T-helper 1 cell (primary cell): ENCODE measurements around the gene TSSK3.
"Not testable (repeated sequence)": the region's sequence is repeated elsewhere in the genome, so short reads cannot be mapped to it uniquely, and the experiment has no call there.

ENCODE experiments used
- DNase-seq, 5 donors: peaks; one replicate each; pipeline ENCODE4 v3.0.0-alpha.2; 2012 to 2020

The TSSK3 gene

DNA sequence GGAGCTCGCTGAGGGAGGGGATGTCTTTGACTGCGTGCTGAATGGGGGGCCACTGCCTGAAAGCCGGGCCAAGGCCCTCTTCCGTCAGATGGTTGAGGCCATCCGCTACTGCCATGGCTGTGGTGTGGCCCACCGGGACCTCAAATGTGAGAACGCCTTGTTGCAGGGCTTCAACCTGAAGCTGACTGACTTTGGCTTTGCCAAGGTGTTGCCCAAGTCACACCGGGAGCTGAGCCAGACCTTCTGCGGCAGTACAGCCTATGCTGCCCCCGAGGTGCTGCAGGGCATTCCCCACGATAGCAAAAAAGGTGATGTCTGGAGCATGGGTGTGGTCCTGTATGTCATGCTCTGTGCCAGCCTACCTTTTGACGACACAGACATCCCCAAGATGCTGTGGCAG, 1.4 kb downstream of the TSSK3 start:
- DNase-seq: no peak

DNA sequence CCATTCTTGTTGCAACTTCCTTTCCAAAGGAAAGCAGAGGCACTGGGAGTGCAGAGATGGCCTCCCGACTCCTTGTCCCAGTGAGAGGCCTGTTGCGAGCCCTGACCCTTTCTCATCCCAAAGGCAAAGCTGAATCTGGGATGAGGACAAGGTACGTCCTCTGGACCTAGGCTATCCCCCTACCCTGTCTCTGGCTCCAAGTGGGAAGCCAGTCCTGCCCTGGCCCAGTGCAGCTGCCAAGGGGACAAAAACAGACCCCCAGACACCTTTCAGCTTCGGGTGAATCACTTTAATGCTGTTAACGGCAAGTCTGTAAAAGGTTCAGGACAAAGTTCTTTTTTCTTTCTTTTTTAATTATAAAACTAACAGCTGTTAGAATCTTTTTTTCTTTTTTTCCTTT, 2.5 kb downstream of the TSSK3 start:
- no peak for DNase-seq

DNA sequence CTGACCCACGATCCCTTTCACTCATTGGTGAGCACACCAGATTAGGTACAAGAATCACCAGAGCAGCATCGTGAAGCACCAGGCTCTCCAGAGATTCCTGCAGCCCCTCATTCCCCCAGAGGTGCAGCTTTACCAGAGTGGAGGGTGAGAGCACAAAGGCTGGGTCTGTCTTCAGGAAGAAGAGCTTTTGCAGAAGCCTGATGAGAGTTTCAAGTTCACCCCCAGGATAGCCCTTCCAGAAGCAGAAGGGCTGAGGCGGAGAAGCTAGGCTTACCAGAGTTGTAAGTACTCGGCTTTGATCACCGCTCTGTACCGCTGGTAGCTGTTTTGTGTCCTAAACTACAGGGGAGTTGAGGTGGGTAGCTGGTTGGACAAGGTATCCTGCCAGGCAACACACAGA, 3.1 kb downstream of the TSSK3 start:
- DNase-seq: no peak

DNA sequence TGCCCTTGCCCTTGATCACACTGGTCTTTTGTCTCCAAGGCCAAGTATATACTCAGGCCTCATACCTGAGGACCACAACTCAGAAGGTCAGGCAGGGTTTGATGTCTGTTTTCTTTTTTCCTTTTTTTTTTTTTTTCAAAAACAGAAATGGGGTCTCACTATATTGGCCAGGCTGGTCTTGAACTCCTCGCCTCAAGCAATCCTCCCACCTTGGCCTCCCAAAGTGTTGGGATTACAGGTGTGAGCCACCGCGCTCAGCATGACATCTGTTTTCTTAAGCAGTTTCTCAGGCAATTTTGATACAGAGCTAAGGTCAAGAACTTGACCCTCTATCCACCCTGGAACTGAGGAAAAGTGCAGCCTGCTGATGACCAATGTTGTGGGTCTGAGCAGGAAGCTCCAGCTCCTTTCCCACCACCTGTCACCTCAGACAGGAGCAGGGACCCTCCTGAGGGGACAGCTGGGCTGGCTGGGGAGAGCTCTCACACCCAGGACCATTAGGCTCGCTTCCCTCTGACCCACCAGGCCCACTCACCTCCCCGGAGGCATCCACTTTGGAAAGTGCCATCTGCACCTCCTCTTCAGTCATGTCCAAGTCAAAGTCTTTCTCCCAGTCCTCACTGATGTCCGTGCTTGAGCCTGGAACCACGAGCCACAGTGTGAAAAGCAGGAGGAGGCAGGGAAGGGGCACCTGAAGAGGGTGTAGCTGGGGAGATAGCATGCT, 5.7 kb downstream of the TSSK3 start:
- DNase-seq: no peak

DNA sequence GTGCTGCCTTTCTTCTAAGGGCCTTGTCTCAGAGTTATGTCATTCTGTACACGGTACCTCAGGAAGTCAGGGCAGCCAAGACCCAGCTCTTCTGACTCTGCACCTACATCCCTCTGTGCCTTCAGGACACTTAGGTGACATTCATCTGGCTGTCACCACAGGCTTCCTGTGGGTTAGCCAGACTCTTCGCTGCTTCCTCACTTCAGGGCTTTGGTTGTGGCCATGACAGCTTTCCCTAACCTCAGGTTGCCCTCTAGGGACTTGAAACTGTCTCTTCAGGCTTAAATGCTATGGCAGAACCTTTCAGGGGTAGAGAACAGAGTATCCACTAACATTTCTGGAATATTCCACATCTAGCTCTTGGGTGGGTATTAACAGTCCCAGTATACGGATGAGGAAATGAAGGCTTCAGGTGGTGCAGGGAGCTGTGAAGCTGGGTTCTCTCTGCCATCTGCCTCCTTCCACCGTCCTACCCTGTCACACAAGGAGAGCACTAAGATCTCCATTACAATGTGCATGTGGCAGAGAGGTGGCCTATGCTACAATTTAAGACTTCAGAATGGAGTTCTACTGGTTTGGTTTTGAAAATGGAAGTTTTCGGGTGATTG, 9.9 kb downstream of the TSSK3 start:
- DNase-seq: peak; percentile 21 to 70 (median 49)

DNA sequence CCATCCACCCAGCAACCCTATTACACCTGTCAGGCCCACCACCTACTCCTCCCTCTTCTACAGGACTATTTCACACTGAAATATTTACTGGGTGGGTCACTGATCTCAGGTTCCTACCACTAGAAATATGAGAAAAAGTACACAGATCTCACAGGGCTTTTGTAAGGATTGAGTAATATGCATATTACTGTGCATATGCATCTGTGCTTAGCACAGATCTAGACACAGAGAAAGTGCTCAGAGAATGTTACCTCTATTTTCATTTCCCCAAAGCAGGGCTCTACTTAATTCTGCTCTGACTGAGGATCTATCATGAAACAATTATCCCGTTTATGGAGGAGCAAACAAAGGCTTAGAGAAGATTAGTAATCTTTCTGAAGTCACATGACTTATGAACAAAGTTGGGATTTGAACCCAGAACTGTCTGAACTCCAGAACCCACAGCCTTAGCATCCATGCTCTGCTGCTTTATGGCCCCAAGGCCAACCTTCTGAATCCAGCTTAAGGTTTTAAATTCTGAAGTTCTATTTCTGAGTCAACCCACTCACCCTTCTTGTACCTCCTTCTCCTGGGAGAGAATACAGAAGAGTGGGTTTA, 11.8 kb downstream of the TSSK3 start:
- DNase-seq: no peak

DNA sequence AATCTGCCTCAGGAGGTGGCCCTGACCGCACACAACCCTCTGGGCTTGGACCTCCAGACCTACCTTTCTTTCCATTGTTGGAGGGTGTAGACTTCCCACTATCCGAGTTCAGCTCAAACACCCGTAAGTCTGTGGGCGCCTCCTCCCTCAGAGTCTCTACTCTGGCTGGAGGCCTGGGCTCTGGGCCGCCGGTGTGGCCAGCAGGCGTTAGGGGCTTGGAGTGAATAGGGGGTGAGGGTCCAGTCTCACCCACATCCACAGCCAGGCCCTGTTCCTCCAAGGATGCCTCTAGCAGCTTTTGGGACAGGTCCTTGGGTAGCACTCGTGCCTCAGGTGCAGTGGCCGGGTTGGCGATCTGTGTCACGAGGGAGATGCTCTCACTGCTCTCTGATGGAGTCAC, 13.9 kb downstream of the TSSK3 start:
- DNase-seq: no peak

DNA sequence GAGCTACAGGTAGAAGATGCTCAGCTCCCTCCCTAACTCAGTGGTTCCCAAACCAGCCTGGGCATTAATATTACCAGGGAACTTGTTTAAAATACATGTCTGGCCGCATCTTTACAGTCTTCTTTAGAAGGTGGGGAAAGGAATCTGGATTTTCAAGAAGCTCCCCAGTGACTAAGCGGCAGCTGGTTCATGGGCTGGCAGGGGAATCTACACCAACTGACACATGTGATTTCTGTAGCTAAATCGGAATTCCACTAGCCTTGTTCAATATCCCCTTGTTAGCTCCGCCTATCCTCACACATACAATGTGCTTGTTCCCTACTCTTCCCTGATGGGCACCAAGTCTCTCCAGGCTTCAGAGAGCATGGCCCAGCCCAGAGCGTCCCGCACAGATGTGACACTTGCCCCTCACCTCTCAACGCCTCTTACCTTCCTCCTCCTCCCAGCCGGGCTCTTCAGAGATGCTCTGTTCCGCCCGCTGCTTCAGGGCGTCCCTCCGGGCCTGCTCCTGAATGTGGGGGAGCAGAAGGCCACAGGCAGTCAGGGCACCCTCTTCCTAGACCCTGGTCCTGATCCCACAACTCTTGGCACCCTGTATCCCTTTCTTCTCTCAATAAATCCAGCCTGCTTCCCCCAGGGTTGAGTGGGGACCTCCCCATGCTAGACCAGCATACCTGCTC, 15.3 kb downstream of the TSSK3 start:
- no peak for DNase-seq

DNA sequence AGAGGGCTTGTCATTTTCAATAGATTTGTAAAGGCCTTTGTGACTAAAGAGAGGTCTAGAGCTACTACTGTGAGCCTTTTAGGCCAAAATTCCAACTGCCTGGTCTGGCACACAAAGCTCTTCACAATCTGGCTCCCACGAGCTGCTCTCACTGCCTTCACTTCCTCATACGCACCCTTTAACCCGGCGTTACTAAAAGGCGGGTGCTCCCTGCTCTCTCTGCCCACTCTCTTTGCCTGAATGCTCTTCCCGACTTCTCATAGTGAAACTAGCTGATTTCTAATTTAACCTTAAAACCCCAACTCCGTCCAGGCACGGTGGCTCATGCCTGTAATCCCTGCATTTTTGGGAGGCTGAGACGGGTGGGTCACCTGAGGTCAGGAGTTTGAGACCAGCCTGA, 17.7 kb downstream of the TSSK3 start:
- DNase-seq: no peak

DNA sequence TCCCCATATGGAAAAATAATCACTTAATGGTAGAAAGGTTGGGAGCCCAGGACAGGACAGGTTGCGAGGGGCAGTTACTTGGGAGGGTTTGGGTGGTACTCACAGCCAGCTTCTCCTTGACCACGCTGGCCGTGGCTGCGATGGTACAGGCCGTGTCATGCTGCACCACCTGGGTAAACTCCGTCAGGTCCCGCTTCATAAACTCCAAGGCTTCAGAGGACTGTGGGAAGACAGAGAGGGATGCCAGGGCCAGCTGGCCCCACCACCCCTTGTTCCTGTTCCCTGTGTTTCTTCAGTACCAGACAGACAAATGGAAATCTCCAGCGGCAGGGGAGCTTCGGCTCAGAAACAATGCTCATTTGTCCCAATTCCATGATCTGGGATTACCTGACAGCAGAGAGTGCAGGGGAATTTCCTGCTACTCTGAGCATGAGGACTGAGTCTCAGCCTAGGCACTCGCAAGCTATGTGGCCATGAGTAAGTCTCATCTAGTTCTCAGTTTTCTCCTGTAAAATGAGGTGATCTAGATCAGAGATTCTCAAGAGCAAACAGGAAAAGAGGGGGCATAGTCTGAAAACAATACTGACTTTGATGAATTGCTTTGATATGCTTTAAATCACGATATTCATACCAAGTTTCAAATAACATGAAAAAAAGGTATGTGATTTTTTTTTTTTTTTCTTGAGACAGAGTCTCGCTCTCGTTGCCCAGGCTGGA, 24.5 kb downstream of the TSSK3 start:
- no peak for DNase-seq

DNA sequence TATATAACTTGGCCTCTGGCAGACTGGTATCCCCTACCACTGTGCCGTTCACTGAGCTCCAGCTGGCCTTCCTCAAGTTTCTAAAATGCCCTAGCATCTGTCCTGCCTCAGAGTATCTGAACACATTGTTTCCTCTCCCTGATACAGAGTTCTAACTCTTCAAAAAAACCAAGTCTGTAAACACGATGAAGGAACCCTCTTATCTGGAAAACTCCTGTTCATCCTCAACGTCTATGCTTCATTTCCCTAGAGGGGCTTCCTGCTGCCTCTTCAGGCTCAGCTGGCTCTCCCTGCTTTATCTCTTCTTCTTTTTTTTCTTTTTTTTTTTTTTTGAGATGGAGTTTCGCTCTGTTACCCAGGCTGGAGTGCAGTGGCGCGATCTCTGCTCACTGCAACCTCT, 26.3 kb downstream of the TSSK3 start:
- DNase-seq: no peak

DNA sequence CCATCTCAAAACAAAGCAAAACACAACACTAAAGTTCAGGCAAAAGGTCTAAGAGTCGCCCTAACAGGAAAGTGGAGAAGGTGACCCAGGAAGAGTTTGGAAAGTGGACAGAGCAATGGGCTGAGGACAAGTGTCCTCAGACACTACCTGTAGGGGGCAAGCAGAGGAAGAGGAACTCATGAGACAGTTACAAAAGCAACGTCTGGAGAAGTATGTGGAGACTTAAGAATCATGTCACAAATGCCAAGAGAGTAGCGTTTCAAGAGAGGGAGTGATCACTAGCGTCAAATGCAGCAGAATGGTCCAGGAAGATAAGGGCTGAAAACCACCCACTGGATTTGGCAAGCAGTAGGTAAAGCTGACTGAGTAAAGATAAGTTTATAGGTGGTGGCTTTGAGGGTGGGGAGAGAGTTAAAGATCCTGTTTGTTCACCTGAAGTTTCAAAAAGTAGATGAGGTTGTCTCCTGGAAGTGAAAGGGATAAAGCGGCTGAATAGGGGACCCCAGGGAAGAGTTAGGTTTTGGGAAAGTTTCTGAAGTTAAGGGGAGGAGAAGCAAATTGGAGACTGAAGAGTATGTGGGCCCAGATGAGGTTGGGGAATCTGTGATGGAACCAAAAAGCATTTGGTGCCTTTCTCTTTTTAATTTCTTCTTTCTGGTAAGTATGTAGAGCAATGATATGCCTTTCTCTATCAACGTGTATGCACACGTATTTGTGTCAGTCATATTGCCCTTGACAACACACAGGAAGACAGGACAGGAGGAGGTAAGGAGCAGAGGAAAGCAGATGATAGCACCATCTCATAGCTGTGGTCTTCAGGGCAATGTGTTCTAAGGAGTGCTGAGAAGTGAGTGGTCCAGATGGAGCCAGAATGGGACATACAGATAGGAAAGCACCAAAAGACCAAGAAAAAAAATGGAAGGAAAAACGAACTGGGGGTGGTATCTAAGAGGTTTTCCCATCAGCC, 28.8 kb downstream of the TSSK3 start:
- no peak for DNase-seq

DNA sequence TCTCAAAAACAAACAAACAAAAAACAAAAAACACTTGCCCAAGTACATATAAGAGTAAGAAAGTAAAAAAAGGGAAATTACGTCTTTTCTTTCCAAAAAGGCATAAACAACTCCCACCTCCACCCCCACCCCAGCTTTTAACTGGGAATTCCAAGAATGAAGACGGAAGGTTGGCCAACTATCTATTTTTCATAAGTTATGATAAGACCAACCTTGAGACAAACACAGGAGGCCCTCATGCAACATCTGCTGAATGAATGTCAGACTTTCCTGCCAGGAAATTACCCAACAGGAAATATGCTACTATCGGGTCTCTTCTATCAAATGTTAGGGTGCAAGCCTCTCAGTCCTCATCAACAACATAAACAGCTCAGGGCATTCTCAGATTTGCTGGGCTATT, 30.0 kb downstream of the TSSK3 start:
- no peak for DNase-seq

DNA sequence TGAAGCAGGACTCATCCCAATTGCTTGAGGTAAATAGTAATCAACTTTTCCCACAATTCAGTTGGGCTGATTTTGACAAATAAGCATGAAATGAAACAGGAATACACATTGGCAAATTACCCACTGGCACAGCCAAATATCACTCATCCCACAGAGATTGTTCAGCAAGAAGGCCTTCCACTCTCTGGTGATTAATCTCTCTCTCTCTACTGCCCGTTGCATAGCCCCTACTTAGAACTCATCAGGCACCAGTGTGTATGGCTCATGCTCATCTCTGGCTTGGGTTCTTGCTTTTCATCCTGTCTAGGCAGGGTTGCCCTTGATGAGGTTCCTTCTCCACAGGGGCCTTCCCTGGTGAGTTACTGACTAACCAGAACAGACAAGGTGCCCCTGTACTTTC, 30.8 kb downstream of the TSSK3 start:
- no peak for DNase-seq

DNA sequence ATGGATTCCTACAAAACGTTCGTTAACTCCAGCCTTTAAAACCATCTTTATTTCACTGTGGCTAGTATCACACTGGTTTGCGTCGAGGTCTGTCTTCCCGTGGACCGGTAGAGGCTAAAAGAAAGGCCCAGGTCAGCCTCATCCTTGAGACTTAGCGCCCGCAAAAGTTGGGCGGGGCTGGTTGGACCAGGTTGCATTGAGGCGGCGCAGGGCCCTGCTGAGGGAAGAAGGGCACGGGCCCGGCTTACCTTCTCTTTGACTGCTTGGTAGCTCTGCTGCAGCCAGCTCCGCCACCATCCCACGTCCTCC, 31.4 kb downstream of the TSSK3 start:
- DNase-seq: no peak

DNA sequence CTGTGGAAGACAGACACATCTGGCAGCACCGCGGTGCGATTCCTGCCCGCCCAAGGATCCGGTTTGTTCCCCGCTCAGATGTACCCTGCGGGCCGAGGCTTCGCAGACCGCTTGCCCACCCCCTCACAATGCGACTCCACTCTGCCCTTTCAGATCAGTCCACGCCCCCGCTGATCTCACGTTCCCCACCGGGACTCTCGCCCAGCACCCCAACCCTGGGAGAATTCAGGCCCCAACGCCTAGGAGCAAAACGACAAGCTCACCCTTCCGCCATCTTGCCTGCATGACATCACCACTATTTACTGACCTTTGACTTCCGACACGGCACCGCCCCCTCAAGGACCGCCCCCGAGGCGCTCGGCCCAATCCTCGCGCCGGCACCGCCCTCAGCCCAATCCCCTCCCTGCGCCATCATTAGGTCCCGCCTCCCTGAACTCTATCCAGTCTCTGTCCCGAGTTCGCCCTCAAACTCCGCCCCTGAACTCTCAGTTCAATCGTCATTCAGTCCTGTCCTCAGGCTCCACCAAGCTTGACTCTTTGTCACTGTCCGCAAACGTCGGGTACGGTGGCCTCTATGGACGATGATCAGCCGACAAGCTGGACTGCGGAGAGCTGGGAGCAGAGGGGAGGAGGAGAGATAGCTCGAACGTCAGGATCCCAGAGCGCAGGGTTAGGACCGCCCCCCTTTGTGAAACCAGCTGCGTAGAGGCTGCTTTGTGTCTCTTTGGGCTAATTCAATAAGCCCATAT, 32.0 kb downstream of the TSSK3 start, which contains the start of gene BSDC1:
Gene BSDC1 (minus strand): TSS at position 301 of the 749 bp plus-strand sequence. CDS start 27 bp downstream, at position 274.
- DNase-seq: peak; percentile 94 to 98 (median 97)

DNA sequence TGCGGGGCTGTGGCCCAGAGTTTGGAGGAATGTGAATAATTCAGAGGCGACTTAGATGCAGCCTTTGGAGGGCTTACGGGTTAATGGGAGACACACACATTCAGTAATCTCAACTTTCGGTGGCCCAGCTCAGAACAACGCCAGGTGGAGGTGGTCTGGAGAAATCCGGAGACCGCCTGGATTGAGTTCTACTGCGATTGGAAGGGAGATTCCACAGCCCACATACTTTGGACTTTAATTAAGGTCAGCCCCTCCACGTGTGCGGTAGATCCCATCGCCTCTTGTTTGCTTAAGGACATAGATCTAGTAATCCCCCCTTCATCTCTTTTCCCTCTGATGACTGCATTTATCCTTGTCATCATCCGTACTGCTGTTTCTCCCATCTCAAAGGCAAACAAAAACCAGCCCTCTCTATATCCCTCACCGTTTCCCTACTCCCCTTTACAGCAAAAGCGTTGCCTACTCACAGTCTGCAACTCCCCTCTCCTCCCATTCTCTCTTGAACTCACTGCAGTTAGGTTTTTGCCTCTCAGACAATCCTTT, 32.6 kb downstream of the TSSK3 start:
- DNase-seq: no peak

DNA sequence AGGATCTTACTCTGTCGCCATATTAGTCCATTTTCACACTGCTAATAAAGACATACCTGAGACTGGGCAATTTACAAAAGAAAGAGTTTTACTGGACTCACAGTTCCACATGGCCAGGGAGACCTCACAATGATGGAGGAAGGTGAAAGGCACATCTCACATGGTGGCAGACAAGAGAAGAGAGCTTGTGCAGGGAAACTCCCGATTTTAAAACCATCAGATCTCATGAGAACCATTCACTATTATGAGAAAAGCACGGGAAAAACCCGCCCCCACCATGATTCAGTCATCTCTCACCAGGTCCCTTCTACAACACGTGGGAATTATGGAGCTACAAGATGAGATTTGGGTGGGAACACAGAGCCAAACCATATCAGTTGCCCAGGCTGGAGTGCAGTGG, 34.2 kb downstream of the TSSK3 start:
- not testable (repeated sequence) for DNase-seq

DNA sequence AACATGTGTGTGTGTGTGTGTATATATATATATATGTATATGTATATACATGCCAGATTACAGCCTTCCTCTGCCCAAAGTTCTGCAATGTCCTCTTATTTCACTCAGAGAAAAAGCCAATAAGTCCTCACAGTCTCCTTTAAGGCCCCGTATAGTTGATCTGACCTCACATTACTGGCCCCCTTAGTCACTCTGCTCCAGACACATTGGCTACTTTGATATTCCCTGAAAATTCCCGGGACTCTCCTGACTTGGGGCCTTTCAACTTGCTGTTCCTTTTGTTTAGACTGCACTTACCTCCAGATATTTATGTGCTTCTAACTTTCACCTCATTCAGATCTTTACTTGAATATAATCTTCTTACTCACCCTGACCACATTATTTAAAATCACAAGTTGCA, 36.1 kb downstream of the TSSK3 start:
- DNase-seq: no peak

DNA sequence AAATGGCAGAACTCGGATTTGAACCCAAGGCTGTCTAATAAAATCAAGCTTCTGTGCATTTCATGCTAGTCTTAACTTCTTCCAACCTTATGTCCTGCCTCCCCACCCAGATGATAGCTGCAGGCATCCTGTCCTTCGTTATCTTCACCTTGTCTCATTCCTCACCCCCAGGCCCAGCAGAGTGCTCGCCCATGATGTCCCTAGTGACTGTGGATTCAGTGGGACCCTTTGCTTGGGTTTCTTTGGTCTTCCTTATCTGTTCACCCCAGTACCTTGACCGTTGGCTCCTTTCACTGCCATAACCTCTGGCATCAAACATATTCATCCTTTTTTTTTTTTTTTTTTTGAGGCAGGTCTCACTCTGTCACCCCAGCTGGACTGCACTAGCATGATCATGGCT, 37.5 kb downstream of the TSSK3 start:
- no peak for DNase-seq
